Stimulated activated CD4-positive, alpha-beta T cell treated with anti-CD3 and anti-CD28 coated beads, Interleukin-2, amount 100 ng/mL, for 24 hours (primary cell): Measurements from ENCODE around the gene LTBP1.

Experiments
- DNase-seq, 2 donors: peaks; one replicate each; pipeline ENCODE4 v3.0.0-alpha.2; 2020

Gene LTBP1

DNA sequence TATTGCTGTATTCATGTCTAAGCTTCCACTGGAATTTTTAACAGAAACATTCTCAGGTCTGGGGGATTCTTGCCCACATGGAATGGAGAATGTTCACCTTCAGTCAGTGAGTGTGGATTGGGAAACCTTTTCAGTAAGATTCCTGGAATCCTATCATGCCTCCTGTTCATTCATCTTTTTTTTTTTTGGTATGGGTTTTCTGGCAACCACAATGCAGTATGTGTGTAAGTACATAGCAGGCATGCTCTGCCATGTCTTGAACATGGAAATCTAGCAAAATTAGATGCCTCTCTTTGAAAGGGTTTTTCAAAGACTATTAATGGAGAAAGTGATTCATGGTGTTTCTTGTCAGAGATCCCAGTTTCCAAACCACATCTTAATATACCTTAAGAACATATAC is 176.5 kb downstream of the LTBP1 start:
- no peak for DNase-seq

GRCh38 chr2:33126552-33126951 is 179.8 kb downstream of the LTBP1 start:
- DNase-seq = no peak

GRCh38 chr2:33126958-33127357 is 180.2 kb downstream of the LTBP1 start:
- no peak for DNase-seq

DNA sequence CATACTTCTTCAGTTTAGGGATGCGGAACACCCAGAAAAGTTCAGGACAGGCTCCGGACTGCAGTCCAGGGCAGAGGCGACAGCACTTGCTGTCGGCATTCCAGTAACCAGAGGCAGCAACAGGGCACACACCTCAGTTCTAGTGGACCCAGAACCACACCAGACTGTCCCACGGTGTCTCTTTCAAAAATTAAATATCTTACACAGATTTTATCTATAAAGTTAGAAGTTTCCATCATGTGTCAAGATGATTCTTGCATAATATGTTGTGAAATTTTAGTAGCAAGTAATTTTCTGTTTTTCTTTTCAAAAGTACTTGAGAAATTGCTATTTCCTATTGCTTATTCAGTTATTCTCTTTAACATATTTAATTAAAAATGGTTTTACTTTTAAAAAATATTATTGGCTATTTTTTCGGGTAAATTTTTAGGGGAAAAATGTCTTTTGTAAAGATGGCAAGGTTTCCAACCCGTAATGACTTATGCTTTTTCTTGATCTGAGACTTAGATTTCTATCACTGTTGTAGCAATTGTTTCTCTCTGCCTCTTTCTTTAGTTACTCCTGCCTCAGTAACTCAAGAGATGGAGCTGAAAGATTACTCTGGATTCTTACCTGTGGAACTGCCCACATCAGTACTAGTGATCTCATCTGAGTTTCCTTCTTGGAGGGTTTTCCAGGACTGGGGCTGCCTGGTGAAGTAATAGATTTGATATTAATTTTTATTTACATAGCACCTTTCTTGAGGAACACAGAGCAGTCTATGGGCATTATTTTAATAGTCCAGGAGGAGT is 182.7 kb downstream of the LTBP1 start:
- DNase-seq = no peak

- DNase-seq = no peak
These were observed 183.3 kb downstream of the LTBP1 start for GRCh38 chr2:33130054-33130447.

GRCh38 chr2:33130544-33130943 is 183.8 kb downstream of the LTBP1 start:
- DNase-seq = no peak

- DNase-seq = no peak
These were observed 184.4 kb downstream of the LTBP1 start for GRCh38 chr2:33131111-33131510.

- no peak for DNase-seq
These were observed 185.0 kb downstream of the LTBP1 start for GRCh38 chr2:33131749-33132148.

GRCh38 chr2:33133454-33133952 is 186.8 kb downstream of the LTBP1 start:
- DNase-seq = no peak

DNA sequence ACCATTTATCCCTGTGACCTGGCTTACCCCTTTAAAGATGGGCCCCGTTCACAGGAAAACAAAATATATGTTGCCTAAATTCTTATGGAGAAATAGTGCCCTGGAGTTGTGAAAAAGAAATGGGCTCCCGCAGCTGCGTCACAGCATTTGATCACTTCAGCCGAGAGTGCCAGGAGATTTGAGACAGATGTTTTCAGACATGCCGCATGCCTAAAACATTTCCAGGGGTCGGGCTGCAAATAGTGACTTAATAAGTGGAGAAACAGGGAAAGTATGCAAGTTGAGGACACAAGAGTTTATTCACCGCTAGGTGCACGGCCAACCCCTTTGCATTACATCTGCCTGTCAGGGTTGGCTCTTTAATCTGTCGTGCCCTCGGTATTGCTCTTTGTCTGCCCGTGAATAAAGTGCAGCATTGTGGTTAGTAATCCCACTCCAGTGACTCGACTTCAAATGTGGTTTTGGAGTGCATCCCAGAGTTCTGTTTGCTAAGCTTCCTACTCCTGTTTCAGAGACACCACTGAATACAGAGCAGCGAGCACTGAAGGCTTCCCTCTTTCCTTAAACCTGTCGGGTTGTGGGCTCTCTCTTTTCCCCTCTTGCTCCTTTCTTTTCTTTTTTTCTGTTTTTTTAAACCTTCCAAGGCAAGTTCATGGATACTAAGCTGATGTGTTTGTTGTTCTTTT is 187.5 kb downstream of the LTBP1 start:
- DNase-seq = no peak

DNA sequence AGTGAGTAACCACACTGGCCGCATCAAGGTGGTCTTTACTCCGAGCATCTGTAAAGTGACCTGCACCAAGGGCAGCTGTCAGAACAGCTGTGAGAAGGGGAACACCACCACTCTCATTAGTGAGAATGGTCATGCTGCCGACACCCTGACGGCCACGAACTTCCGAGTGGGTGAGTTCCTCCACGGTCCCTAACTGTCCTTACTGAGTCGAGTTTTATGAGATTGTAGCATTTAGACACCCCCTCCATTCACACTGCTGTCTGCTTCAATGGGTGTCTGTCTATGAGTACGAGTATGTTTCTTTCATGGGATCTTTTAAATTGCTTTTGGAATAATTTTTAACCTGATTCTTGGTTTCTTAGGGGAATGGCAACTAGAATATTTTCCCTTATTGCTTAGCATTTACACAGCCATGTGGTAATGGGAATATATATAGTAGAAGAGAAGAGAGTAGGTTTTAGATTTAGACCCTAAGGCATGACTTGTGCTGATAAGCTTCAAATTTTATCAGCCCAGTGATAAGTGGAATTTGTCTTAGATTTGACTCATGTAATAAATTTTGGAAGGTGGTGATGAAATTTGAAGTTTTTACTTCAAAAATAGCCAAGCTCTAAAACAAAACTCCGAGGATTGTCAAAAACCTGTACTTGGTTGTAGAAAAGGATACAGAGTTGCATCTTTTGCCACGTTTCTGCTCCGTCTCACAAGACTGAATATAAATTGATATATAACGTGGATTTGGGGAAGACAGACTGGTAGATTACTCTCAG is 188.2 kb downstream of the LTBP1 start:
- DNase-seq = no peak

- no peak for DNase-seq
These were observed 188.9 kb downstream of the LTBP1 start for GRCh38 chr2:33135645-33136044.

GRCh38 chr2:33136056-33136455 is 189.3 kb downstream of the LTBP1 start:
- DNase-seq = no peak

DNA sequence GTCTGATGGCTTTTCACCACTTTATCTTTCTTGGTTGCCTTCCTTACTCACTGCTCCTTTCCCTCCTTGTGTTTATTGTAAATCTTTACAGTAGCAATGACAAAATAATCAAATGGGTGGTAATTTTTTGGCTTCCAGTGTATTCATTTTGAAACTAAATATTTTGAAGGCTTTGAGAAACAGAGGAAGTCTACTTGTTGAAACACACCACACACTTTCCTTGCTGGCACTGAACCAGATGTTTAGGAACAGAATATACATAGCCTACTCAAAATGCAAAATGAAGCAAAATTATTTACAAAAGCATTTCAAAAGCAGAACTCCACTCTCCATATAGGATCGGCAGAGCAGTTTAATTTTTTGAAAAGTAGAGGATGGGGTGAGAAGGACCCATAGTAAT is 189.8 kb downstream of the LTBP1 start:
- no peak for DNase-seq

DNA sequence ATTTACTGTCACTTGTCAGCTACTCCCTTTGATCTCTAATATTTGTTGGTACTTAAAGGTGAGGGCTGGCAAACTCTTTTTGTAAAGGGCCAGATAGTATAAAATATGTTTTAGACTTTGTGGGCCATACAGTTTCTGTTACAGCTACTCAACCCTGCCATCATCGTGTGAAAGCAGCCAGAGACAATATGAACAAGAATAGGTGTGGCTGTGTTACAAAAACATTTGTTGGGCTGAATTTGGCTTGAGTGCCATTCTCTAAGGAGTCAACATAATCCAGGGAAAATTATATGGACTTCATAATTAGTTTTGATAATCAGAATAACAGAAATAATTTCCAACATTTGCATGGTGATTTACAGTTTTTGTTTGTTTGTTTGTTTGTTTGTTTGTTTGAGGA is 190.6 kb downstream of the LTBP1 start:
- DNase-seq = no peak

GRCh38 chr2:33139949-33140348 is 193.2 kb downstream of the LTBP1 start:
- DNase-seq = no peak

DNA sequence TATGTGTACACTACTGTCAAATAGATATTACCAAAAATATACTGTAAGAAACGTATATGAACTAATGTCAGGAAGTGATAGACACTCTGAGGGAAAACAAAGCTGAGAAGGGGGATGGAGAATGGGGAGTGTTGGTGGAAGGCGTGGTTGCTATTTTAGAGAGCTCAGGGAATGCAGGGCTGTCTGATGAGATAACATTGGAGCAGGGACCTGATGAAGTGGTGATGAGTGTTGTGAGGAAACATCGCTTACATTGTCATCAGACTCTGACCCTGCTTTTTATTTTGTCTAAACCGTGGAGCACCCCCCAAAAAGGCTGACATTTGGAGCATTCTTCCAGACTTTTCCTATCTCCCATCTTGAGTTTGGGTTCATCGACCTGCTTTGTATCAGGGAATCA is 194.7 kb downstream of the LTBP1 start:
- no peak for DNase-seq

GRCh38 chr2:33142810-33143209 is 196.1 kb downstream of the LTBP1 start:
- DNase-seq = no peak

DNA sequence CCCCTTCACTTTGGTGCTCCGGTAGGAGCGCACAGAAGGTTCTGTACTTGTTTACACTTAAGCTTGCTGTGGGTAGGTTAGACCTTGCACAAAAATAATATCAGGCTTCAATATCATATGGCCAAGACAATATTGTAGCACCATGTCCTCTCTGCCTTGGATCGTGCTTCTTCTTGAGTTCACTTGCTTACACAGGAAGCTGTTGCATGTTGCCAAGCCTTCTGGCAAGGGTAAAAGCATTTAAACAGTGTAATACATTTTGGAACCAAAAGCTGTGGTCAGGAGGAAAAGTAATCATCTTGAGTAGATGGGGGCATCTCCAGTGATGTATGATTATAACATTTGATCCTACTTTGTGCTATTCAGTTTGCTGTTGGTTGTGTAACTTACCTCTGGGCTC is 197.5 kb downstream of the LTBP1 start:
- DNase-seq = no peak

DNA sequence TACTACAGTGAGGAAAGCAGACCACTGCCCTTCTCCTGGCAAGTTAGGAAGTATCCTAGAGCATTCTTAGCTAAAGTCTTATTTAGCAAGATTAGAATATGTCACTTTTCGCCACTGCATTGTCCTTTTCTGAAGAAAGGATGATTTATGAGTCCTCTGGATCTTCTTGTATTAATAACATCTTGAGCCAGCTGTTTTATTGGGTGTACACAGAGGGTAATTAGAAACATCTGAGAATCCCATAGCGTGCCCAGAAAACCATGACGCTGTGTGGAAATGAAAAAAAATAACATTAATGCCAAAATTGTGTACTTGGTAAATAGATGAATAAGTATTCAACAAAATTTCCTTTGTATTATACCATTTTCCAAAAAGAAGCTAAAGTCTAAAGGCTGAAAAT is 198.7 kb downstream of the LTBP1 start:
- no peak for DNase-seq

DNA sequence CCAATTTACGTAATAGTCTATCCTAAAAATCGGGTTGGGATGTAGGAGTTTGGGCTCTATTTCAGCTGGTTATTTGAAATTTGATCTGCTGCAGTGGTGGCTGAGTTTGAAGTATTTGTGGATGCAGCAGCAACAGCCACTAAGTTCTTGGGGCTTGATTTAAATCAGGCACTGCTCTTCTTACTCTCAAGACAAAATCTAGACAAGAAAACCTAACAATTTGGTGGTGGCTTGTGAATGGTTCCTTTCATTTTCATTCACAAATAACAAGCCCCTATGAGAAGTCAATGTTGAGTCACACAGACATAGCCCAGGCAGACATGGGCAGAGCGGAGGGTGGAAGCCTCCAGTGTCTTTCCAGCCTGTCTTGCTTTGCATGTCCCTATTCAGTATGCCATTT is 199.3 kb downstream of the LTBP1 start:
- no peak for DNase-seq

DNA sequence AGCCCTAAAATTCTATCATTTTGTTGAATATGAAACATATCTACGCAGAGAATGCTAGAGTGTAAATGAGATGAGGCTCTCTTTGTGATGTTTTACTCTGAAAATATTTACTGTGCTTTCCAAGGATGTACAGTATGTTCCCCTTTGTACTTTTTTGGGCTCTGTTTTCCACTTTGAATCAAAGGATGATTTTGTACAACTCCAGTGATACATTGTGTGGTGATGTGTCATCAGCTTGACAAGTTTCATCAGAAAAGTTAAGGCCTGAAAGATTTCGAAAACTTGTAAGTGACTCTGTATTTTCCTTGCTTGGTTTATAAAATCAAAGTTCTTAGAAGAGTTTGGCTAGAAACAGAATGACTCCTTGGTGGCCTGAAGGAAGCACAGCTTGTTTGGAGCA is 206.3 kb downstream of the LTBP1 start:
- DNase-seq = no peak

DNA sequence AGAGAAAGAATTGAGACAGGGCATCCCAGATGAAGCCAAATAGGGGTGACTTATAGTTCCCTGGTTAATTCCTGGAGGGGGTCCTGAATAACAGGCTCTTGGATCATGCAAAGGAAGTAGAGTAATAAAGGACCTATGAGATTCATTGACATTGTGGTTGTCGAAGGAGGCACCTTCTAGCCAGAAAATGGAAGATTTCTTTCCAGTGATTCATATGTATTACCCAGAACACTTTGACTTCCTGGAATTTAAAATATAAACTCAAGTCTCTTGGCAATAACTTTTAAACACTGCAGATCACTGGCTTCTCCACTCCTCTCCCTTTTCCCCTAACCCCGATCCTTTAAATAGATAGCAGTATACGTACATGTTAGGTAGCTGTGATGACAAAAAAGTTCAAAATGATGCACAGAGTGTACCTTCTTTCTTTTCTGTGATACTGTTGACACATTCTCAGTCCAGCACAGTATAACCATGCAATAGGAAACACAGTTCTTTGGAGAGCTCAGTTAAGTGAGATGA is 211.8 kb downstream of the LTBP1 start:
- no peak for DNase-seq

GRCh38 chr2:33160191-33160590 is 213.4 kb downstream of the LTBP1 start:
- DNase-seq = no peak
